Measurements from ENCODE around the gene COL9A3.

DNA sequence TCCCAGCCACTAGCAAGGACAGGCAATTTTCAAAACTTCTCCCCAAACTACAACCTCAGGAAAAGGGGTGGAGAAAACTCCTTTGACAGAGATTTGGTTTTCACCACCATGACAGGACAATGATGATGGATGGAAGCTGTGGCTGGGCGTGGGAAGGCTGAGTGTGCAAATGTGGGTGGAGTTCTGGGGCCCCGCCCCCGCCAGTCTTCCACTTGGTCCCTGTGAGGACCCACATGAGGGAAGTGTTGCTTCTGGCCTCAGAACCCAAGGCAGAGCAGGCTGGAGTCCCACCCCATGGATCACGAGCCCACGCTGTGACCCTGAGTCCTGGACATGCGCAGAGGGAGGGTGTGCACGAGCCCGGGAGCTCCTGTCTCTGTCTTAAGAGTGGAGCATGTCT, 42.1 kb upstream of the COL9A3 start:
- TF ChIP-seq, protein P1, sequence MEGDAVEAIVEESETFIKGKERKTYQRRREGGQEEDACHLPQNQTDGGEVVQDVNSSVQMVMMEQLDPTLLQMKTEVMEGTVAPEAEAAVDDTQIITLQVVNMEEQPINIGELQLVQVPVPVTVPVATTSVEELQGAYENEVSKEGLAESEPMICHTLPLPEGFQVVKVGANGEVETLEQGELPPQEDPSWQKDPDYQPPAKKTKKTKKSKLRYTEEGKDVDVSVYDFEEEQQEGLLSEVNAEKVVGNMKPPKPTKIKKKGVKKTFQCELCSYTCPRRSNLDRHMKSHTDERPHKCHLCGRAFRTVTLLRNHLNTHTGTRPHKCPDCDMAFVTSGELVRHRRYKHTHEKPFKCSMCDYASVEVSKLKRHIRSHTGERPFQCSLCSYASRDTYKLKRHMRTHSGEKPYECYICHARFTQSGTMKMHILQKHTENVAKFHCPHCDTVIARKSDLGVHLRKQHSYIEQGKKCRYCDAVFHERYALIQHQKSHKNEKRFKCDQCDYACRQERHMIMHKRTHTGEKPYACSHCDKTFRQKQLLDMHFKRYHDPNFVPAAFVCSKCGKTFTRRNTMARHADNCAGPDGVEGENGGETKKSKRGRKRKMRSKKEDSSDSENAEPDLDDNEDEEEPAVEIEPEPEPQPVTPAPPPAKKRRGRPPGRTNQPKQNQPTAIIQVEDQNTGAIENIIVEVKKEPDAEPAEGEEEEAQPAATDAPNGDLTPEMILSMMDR (IDR thresholded peaks at IDR 0.05) = no peak
- TF ChIP-seq POLR2A (IDR thresholded peaks at IDR 0.05; ENCODE audit: low read depth) (no peak), POLR2AphosphoS5 (IDR thresholded peaks at IDR 0.05) (no peak), EP300 (IDR thresholded peaks at IDR 0.05) (no peak)

Data from esophagus muscularis mucosa (tissue), 4 donors.